ENCODE results near the gene IL20RB.

DNA sequence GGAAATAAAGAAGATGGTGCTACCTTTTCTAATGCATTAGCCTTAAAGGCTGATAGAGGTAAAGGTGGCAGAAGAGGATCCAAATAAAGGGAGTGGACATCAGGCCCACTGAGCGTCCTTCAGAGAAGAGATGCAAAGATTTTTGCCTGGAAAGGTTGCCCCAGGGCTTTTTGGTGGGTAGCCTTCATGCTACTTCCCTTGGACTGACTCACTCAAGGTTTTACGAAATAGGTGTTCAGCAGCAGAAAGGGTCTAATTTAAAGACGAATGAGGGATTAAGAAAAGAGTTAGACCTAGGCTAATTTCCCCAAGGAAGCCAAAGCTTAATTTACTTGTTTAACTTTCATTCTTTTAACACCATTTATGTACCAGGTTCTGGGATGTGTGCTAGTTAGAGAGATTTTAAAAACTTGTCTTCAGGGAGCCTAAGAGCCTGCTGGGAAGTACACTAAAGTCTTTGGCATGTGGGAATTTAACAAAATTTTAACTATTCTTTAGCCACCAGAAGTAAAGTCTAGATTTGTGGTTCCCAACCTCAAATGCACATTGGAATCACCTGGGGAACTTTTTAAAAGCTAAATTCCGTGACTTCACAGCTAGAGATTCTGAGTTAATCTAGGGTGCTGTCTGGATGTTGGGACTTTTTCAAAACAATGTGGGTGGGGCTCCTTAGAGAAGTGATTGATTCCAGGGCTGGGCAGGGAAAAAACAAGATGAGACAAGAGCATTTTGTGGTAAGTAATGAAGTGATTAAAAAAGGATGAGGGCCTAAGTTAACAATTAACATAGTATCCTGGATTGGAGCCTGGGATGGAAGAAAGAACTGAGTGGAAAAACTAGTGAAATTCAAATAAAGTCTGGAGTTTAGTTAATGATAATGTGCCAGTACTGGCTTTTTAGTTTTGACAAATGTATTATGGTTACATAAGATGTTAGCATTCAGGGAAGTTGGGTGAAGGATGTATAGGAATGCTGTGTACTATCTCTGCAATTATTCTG lies 3.4 kb downstream of the IL20RB start:
- TF ChIP-seq POLR2A (IDR thresholded peaks at IDR 0.05; ENCODE audit: low read depth, low read length) = no peak
- TF ChIP-seq, protein P1, sequence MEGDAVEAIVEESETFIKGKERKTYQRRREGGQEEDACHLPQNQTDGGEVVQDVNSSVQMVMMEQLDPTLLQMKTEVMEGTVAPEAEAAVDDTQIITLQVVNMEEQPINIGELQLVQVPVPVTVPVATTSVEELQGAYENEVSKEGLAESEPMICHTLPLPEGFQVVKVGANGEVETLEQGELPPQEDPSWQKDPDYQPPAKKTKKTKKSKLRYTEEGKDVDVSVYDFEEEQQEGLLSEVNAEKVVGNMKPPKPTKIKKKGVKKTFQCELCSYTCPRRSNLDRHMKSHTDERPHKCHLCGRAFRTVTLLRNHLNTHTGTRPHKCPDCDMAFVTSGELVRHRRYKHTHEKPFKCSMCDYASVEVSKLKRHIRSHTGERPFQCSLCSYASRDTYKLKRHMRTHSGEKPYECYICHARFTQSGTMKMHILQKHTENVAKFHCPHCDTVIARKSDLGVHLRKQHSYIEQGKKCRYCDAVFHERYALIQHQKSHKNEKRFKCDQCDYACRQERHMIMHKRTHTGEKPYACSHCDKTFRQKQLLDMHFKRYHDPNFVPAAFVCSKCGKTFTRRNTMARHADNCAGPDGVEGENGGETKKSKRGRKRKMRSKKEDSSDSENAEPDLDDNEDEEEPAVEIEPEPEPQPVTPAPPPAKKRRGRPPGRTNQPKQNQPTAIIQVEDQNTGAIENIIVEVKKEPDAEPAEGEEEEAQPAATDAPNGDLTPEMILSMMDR (IDR thresholded peaks at IDR 0.05; ENCODE audit: extremely low read depth in 1 of 2, insufficient read depth in 1 of 2, low read depth in 1 of 2, low read length in 2 of 2) = no peak
- TF ChIP-seq, protein P2, sequence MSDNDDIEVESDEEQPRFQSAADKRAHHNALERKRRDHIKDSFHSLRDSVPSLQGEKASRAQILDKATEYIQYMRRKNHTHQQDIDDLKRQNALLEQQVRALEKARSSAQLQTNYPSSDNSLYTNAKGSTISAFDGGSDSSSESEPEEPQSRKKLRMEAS (IDR thresholded peaks at IDR 0.05; ENCODE audit: insufficient read depth, insufficient read length) = no peak

Measured in endothelial cell of umbilical vein (primary cell).